CD4-positive, alpha-beta T cell treated with Interleukin-4 for 1 hour (primary cell): ENCODE measurements around the gene ZNF736.
"Not testable (repeated sequence)": the region's sequence is repeated elsewhere in the genome, so short reads cannot be mapped to it uniquely, and the experiment has no call there.

Experiments used
- DNase-seq, 2 donors: peaks; one replicate each; pipeline ENCODE4 v3.0.0-alpha.2; 2020 to 2022

The ZNF736 gene

DNA sequence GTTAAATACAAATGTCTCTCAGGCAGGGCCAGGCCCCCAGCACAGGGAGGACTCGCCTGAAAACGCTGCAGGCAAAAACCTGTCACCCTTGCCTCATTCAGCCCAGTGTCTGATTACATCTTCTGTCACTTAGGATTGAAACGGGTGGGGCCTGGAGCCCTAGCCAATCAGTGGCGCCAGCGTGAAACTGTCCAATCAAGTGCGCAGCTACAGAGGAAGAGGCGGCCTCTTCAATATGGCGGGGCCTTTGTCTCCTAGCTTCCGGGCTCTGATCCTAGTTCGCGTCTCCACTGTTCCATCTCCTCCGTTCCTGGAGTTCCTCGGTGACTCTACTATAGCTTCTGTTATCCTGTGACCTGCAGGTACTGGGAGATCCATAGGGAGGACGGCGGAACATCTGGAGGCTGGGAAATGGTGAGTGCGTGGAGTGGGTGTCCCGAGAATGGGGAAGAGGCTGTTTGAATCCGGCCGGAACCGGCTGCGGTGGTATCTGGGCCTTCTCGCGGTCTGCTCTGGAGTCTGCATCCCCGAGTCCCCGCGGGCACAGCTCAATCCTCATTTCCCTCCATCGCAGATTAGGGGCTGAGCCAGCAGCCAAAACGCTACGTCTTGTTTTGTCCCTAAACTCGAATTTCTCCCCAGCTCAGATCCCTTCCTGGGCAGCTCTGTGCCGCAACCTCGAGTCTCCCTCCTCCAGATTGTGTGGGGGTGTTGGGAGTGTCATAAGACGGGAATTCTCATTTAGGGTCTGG, at the start of gene ZNF736:
Gene ZNF736, plus strand, starts transcription at position 222 of the 752 bp plus-strand sequence. Its CDS starts 190 bp downstream, at position 412.
- peak; percentile 93 for DNase-seq

DNA sequence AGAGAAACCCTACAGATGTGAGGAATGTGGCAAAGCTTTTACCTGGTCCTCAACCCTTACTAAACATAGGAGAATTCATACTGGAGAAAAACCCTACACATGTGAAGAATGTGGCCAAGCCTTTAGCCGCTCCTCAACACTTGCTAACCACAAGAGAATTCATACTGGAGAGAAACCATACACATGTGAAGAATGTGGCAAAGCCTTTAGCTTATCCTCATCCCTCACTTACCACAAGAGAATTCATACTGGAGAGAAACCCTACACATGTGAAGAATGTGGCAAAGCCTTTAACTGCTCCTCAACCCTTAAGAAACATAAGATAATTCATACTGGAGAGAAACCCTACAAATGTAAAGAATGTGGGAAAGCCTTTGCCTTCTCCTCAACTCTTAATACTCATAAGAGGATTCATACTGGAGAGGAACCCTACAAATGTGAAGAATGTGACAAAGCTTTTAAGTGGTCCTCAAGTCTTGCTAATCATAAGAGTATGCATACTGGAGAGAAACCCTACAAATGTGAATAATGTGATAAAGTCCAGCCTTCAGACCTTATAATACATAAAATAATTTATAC, 47.3 kb upstream of the ZNF736 start:
- DNase-seq, result no peak

DNA sequence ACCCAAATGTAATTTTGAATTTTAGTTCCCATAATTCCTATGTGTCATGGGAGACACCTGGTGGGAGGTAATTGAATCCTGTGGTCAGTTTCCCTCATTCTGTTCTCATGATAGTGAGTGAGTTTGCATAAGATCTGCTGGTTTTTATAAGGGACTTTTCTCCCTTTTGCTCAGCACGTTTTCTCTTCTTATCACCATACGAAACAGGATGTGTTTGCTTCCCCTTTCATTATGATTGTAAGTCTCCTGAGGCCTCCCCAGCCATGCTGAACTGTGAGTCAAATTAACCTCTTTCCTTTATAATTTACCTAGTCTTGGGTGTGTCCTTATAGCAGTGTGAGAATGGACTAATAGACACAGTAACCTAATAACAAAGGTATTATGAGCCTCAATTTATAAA, 36.1 kb upstream of the ZNF736 start:
- DNase-seq, result no peak

DNA sequence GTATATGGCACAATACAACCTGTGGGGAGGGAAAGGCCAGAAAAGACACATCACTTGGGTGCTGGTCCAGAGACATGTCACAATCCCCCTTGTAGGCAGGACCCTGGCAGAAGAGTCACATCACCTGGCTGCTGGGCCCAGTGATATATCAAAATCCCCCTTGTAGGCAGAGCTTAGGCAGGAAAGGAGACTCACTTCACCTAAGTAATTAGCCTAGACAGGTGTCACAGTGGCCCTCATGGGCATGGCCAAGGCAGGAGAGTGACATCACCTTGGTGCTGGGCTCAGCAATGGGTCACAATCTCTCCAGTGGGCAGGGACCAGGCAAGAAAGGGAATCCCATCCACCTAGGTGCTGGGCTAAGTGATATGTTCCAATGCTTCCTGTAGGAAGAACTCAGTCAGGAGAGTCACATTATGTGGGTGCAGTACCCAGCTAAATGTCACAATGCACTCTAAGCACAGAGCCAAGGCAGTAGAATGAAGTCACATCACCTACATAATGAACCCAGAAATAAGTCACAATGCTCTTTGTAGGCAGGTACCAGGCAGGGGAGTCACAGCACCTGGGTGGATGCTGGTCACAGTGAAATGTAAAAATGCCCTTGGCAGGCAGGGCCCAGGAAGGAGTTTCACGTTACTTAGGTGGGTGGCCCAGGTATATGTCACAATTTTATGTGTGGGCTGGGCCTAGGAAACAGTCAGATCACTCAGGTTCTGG, 18.9 kb upstream of the ZNF736 start:
- DNase-seq, result no peak

DNA sequence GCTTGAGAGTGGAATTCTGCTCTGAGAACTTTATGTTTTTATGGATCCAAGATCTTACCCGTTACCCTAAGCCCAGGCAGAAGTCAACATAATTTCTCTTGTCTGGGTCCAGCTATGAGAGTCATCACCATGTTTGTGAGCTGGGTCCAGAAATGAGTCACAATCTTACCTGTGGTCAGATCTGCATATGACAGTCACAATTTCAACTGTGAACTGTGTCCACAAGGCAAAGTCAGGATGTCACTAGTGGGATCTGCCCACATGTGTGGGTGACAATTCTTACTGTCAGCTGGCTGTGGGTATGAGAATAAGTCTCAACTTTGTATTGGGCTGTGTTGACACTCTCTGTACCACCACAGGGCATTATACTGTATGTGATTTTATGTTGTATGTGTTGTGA, 16.3 kb upstream of the ZNF736 start:
- DNase-seq, result not testable (repeated sequence)

DNA sequence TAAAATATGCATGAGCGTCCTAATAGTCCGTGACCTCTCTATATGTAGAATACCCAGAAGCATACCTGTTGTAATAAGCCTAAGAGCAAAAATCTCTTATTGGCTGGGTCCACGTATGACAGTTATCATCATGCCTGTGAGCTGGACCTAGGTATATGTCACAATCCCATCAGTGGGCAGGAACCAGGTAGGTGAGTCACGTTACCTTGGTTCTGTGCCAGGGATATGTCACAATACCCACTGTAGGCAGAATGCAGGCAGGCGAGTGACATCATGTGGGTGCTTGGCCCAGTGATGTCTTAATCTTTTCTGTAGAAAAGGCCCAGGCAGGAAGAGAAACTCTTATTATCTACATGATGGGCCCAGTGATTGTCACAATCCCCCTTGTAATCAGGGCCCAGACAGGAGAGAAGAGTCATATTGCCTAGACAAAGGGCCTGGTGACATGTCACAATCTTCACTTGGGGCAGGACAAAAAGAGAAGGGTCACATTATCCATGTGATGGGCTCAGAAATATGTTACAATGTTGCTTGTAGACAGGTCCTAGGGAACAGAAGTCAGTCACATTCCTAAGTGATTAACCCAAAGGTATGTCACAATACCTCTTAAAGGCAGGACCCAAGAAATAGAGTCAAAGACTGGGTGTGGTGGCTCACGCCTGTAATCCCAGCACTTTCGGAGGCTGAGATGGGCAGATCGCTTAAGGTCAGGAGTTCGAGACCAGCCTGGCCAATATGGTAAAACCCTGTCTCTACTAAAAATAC, 12.9 kb upstream of the ZNF736 start:
- no peak for DNase-seq

DNA sequence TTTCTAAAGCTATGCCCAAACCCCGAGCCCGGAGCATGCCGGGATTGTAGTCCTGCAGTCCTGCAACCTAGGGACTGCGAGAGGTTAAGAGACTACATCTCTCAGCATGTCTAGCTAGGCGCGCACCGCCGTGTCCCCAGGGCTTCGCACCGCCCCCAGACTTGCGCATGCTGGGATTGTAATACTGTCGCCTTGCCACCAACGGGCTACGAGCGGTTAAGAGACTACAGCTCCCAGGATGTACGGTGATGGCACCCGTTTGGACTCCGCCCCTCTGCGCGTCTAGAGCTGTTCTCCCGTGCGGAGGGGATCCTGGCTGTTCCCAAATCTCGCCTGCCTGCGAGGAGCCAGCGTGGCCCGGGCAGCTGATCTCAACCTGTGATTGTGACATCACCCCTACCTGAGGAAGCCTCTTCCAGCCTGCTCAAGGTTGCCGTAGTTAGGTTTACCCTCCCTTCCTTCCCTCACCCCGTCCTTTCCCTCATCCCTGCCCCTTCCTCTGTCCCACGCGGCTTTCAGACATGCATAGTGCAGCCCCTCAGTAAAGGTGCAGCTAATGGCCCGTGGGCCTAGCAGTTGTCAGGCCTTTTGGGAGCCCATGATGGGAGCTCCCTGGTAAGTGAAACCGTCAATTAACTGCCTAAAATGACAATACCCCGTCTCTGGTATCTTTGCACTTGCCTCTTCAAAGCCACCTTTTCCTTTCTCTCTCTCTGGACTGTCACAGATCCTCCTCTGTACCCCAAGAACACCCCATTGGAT, 6.3 kb upstream of the ZNF736 start:
- peak; percentile 96 for DNase-seq

DNA sequence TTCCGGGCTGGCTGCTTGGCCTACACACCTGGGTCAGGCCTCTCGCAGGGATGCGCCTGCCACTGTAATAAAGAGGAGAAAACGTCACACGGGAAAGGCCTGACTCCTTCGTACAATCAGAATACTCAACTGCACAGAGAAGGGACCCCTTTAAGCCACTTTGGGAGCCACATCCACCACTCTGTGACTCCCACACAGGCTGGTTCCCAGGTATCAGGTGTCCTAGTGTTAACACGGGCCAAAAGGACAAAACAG, 5.8 kb upstream of the ZNF736 start:
- no peak for DNase-seq

DNA sequence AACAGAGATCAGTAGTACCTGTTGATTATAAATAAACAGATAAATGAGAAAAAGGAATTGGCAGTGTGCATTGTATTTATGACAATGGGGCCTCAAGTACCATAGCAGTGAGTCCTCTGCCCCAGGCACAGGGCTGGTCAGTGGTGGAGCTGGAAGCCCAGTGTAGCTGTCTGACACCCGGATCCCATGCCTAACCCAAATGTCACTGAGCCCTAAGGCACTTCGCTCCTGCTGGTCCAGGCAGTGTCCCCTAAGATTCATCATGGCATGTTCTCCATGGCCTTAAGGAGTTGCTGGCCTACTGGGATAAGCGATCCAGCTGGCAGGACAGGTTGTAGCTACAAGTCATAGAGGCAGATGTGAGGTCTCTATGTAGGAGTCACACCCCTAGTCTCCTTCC, 3.3 kb upstream of the ZNF736 start:
- DNase-seq, result no peak

DNA sequence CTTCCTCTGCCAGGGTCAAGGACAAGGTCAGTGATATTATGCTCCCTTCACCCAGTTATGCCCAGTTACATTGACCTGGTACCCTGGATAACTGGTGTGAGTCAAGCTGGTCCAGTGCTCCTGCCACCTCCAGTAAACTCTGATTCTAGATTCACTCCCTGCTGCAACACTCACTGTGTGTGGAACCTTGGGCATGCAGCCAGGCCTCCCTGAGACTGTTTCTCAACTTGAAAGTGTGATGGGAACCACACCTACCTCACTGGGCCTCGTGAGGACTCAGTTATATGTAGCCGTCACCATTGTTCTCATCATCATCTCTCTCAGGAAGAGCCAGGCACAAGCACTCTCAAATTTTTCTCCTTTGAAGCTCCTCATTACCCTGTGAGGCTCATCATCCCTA, 935 bp upstream of the ZNF736 start:
- DNase-seq, result no peak

DNA sequence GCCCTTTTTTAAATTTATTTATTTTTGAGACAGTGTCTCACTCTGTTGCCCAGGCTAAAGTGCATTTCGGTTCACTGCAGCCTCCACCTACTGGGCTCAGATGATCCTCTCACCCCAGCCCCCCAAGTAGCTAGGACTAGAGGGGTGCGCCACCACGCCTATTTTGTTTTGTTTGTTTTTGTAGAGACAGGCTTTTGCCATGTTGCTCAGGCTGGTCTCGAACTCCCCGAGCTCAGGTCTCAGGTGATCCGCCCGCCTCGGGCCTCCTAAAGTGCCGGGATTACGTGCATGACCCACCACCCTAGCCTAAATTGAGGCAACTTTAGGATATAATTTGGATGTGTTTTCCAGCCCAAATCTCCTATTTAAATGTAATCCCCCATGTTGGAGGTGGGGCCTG, 805 bp downstream of the ZNF736 start:
- peak in 1 of 2 donors; percentile 5 for DNase-seq

DNA sequence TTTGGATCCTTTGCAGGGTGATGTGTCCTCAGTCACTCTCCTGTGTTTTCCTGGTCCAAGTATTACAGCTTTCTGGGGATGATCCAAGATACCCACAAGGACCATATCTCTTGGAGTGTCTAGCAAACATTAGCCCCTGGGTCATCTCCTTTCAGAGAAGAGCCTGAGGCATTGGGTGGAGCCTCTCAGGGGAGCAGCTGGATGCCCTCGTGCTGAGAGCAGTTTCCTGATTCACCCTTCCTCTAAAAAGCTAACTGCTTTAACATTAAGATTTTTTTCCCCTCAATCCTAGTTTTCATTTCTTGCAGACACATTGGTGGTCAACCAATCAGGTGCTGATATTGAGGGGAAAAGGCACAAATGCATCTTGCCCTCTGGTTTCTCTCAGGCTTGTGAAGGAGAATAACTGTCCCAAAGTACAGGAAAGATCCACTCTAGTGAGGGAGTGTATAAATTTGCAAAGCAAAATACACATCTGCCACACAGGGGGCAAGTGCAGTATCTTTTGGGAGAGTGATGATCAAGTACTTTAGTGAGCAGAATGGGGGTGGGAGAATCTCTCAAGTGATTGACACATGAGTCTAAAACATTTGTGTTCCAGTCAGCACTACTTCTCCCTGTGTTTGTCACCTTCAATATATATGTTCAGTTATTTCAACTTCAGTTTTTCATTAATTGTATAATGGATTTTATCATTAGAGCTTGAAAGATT, 2.4 kb downstream of the ZNF736 start:
- not testable (repeated sequence) for DNase-seq

DNA sequence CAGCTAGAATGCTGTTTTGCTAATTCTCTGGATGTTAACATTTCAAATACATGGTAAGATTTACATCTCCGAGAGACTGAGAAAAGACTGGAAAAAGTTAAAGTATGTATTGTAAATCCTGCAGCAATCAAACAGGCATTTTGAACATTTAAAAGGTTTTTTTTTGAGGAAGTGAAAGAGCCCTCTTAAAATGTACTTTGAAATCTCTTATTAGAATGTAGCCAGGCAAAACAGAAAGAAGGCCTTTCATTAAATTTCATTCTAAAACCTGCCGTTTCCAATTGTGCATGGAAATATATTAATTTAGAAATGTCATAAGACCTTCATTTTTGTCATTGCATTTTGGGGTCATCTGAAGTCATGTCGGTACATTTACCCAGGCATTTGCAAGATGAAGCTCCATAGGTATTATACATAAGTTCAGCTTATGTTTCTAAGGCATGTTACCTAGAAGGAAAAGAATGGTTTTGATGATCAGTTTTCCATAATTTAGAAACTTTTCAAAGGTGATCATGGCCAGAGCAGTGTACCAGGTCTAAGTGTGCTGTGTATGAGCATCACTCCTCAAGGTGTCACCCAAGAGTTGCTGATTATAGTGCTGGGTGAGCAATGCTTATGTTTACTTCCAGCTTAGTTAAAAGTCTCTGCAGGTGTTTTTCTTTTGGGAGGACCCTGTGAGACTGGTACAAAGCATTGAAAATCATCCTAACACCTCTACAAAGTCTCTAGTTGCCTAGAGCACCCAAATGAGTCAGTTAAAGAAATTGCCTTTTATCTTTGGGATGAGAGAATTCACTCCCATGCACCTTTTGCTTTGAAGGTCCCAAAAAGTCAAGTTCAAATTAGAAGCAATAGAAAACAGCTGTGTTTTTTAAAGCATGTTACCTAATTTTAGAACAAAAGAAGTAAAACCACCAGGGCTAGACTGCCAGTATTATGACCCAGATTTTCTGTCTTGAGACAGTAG, 7.1 kb downstream of the ZNF736 start:
- no peak for DNase-seq

DNA sequence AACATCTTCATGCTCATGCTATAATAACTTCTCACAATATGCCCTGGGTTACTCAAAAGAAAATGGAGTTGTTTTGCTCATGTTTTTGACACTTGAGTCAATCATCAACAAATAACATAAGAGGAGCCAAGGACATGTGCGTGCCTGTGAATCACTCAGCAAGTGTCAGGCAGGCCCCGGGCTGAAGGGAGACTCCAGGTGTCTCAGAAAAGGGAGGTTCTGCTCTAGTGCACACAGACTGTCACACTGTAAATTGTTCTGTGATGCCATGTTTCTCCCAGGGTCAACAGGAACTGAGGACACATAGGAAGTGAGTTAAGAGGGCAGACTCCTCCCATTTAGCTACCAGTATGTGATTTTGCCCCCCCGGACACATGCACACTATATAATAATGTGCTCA, 10.4 kb downstream of the ZNF736 start:
- not testable (repeated sequence) for DNase-seq

DNA sequence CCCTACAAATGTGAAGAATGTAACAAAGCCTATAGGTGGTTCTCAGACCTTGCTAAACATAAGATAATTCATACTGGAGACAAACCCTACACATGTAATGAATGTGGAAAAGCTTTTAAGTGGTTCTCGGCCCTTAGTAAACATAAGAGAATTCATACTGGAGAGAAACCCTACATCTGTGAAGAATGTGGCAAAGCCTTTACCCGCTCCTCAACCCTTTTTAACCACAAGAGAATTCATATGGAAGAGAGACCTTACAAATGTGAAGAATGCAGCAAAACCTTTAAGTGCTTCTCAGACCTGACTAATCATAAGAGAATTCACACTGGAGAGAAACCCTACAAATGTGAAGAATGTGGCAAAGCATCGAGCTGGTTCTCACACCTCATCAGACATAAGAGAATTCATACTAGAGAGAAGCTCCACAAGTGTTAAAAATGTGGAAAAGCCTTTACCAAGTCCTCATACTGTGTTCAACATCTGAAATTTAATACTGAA, 35.0 kb downstream of the ZNF736 start:
- DNase-seq, result not testable (repeated sequence)

DNA sequence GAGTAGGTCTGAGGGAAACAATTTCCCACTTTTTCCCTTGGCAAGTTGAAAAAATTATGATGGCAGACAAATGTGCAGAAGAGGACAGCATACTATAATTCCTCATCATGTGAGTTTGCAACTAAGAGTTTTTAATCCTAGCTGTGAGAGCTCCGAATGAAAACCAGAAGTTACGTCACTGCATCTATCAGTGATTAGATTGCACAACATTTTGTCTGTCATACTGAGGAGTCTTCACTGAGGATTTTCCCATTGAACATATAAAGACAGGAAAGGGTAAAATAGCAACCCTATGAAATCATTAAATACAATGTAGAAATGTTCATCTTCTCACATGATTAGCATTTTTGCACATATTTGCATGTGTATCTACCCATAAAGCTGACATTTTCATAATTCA, 45.8 kb downstream of the ZNF736 start:
- no peak for DNase-seq

DNA sequence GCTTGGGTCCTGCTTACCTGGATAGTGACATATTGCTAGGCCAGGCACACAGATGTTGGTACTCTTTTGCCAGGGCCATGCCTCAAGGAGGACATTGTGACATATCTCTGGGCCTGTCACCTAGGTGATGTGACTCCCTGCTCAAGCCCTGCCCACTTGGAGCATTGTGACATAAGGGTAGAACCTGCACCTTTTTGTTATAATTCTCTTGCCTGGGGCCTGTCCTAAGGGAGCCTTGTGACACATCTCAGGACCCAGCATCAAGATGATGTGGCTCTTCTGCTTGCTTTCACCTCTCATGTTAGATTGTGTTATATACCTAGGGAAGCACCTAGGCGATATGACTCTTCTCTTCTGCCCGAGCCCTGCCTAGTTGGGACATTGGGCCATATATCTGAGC, 57.4 kb downstream of the ZNF736 start:
- no peak for DNase-seq

DNA sequence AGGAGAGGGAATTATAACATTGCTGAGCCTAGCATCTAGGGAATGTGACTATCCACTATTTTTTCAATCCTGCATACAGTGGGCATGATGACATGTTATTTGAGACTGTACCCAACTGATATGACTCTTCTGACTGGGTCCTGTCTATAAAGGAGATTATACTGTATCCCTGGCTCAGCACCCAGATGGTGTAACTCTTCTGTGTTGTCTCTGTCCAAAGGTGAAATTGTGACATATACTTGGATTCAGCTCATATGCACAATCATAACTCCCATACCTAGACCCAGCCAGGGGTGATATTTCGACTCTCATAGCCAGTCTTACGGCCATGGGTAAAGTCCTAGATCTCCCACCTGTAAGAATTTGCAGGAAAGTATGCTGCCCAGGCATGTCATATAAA, 59.3 kb downstream of the ZNF736 start:
- DNase-seq, result no peak

DNA sequence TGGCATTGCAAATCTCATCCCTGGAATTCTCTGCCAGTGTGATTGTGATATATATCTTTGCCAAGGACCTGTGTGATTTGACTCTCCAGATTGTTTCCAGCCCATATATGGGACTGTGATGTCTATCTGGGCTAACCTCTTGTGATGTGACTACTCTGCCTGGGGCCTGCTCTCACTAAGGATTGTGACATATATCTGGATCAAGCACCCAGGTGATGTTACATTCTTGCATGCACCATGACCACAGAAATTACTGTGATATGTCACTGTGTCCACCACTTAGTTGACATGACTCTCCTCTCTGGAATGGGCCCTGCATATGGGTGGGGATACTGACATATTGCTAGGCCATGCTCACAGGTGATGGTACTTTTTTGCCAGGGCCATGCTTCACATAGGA, 86.6 kb downstream of the ZNF736 start:
- no peak for DNase-seq
